Panc1 (cell line): ENCODE data around the gene CDK19. TPM values are rescaled to one million over a fixed set of nuclear protein-coding genes. Genes with fewer than 3 reads are reported as not detected.
A peak's percentile ranks its signal among the peaks of the same experiment; 100 is the strongest.

Source experiments
- ATAC-seq: fragments of 200-7000 bp; cut with Tn5 transposase; 2 replicates; pipeline ENCODE4 v1.9.1; 2020; ENCODE audit warnings: mild to moderate bottlenecking, moderate library complexity
- BruUV-seq: library from RNA; stranded (reverse); fragments of 400-500 nt; replicated peaks from 2 replicates; lab custom pipeline; 2021; lab: Mats Ljungman, UMichigan
- CTCF ChIA-PET: fragments of 300-600 bp; sonication (Branson Sonifier 250); formaldehyde crosslinking; loops from one replicate; lab custom pipeline; 2022; ENCODE audit warnings: antibody characterized with exemption; lab: Charles Lee
- POLR2A ChIA-PET: fragments of 300-600 bp; sonication (Branson Sonifier 250); formaldehyde crosslinking; loops from one replicate; lab custom pipeline; 2022; ENCODE audit warnings: antibody characterized with exemption; lab: Charles Lee
- DNase-seq: peaks from one replicate; pipeline ENCODE4 v3.0.0-alpha.2; 2010; ENCODE audit warnings: low read depth, low spot score
- H3K27ac ChIP-seq: 2 replicates; pipeline ENCODE4 v1.5.1; 2011; ENCODE audit warnings: mild to moderate bottlenecking, low read length, inconsistent platforms
- H3K27me3 ChIP-seq: fragments of 200-500 bp; sonication (Bioruptor generic); 2 replicates; pipeline ENCODE4 v1.6.0; 2014; ENCODE audit warnings: low read length, inconsistent platforms; ENCODE audit not compliant: control insufficient read depth, insufficient read depth
- H3K36me3 ChIP-seq: fragments of 200-500 bp; sonication (Bioruptor generic); 2 replicates; pipeline ENCODE4 v1.5.1; 2014; ENCODE audit warnings: inconsistent platforms, mild to moderate bottlenecking, low read length, moderate library complexity; ENCODE audit not compliant: control insufficient read depth, insufficient read depth
- H3K4me1 ChIP-seq: 2 replicates; pipeline ENCODE4 v1.5.1; 2011; ENCODE audit warnings: inconsistent platforms, mild to moderate bottlenecking, low read length, moderate library complexity; ENCODE audit not compliant: control insufficient read depth, insufficient read depth
- H3K4me3 ChIP-seq, 2 experiments: 2 replicates each; pipeline ENCODE4 v1.5.1; 2011 to 2012; ENCODE audit warnings: low read depth in 2 of 2, low read length in 2 of 2, mild to moderate bottlenecking in 2 of 2, inconsistent platforms in 1 of 2, moderate library complexity in 1 of 2
- H3K9me3 ChIP-seq: fragments of 200-500 bp; sonication (Bioruptor generic); 2 replicates; pipeline ENCODE4 v1.5.1; 2014; ENCODE audit warnings: low read depth, mild to moderate bottlenecking, inconsistent platforms, low read length, moderate library complexity; ENCODE audit not compliant: control insufficient read depth, insufficient read depth
- POLR2AphosphoS5 ChIP-seq: IDR thresholded peaks from 2 replicates; pipeline ENCODE4 v1.6.1; 2012; ENCODE audit warnings: mild to moderate bottlenecking, low read depth, low read length, moderate library complexity
- SIN3A ChIP-seq: IDR thresholded peaks from 2 replicates; pipeline ENCODE4 v1.6.1; 2012; ENCODE audit warnings: low read depth, mild to moderate bottlenecking, low read length, moderate library complexity, borderline replicate concordance; ENCODE audit not compliant: insufficient read depth
- TCF7L2 ChIP-seq: IDR thresholded peaks from 2 replicates; pipeline ENCODE4 v1.6.1; 2011; ENCODE audit warnings: mild to moderate bottlenecking, low read depth, low read length, inconsistent platforms
- in situ Hi-C: cut with HindIII; loops from 2 replicates; pipeline ENCODE4 v1.10.0; 2016; ENCODE audit warnings: low sequenced_read_pairs, low pct_unique_long_range_greater_than_20kb
- intact Hi-C: fragments of 100-400 bp; cut with micrococcal nuclease; formaldehyde crosslinking; loops from one replicate; pipeline ENCODE4 v1.10.0; 2022; ENCODE audit not compliant: unreplicated experiment
- total RNA-seq: library from RNA; stranded (reverse); gene quantifications from one replicate; pipeline ENCODE4 v1.2.1, GENCODE V29; 2021; ENCODE audit not compliant: unreplicated experiment
- TF ChIP-seq, protein P1 (sequence below), 2 experiments: IDR thresholded peaks; 2 replicates each; pipeline ENCODE4 v1.6.1; 2011 to 2012; ENCODE audit warnings: low read depth in 2 of 2, control low read depth in 1 of 2, low read length in 1 of 2, mild to moderate bottlenecking in 1 of 2, moderate library complexity in 1 of 2; ENCODE audit not compliant: insufficient read depth in 1 of 2
- TF ChIP-seq, protein P2 (sequence below): fragments of 450-650 bp; IDR thresholded peaks from 2 replicates; pipeline ENCODE4 v1.5.1; 2017; ENCODE audit warnings: mild to moderate bottlenecking

CDK19 gene
- total RNA-seq, 1 experiment from 2014 or later, result 48.4 TPM

DNA sequence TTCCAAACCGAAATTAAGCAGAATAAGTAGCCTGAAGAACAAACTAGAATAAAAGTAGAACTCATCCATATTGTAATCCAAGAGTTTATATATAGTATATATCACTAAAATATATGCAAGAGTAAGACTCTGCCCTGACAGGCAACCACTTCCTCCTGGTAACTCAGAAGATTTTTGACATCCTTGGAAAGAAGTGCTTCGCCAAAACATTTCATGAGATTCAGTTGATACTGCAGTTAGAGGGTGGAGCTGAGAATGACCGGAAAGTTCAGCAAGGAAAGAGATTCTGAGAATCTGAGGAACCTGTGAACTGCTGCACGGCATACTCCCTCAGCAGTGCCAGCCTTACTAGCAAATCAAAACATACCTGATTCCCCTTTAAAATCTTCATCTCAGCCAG, 79.6 kb downstream of the CDK19 start:
- ChIA-PET CTCF (no interaction called here), POLR2A (interaction anchor here (0.7 kb wide), 1 partner anchor 141 kb away, joined by 6 read pairs; no protein-coding TSS in a partner anchor)
- no peaks in the 10 kb centered on the region for H3K27me3 ChIP-seq
- no peak overlapping the region for H3K27ac ChIP-seq
- no peak for TF ChIP-seq SIN3A
- TF ChIP-seq, protein P1, sequence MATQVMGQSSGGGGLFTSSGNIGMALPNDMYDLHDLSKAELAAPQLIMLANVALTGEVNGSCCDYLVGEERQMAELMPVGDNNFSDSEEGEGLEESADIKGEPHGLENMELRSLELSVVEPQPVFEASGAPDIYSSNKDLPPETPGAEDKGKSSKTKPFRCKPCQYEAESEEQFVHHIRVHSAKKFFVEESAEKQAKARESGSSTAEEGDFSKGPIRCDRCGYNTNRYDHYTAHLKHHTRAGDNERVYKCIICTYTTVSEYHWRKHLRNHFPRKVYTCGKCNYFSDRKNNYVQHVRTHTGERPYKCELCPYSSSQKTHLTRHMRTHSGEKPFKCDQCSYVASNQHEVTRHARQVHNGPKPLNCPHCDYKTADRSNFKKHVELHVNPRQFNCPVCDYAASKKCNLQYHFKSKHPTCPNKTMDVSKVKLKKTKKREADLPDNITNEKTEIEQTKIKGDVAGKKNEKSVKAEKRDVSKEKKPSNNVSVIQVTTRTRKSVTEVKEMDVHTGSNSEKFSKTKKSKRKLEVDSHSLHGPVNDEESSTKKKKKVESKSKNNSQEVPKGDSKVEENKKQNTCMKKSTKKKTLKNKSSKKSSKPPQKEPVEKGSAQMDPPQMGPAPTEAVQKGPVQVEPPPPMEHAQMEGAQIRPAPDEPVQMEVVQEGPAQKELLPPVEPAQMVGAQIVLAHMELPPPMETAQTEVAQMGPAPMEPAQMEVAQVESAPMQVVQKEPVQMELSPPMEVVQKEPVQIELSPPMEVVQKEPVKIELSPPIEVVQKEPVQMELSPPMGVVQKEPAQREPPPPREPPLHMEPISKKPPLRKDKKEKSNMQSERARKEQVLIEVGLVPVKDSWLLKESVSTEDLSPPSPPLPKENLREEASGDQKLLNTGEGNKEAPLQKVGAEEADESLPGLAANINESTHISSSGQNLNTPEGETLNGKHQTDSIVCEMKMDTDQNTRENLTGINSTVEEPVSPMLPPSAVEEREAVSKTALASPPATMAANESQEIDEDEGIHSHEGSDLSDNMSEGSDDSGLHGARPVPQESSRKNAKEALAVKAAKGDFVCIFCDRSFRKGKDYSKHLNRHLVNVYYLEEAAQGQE (IDR thresholded peaks at IDR 0.05; ENCODE audit: insufficient read depth in 1 of 2, low read depth in 2 of 2, low read length in 1 of 2), result no peak
- TF ChIP-seq TCF7L2, result no peak
- TF ChIP-seq, protein P2, sequence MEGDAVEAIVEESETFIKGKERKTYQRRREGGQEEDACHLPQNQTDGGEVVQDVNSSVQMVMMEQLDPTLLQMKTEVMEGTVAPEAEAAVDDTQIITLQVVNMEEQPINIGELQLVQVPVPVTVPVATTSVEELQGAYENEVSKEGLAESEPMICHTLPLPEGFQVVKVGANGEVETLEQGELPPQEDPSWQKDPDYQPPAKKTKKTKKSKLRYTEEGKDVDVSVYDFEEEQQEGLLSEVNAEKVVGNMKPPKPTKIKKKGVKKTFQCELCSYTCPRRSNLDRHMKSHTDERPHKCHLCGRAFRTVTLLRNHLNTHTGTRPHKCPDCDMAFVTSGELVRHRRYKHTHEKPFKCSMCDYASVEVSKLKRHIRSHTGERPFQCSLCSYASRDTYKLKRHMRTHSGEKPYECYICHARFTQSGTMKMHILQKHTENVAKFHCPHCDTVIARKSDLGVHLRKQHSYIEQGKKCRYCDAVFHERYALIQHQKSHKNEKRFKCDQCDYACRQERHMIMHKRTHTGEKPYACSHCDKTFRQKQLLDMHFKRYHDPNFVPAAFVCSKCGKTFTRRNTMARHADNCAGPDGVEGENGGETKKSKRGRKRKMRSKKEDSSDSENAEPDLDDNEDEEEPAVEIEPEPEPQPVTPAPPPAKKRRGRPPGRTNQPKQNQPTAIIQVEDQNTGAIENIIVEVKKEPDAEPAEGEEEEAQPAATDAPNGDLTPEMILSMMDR, result no peak
- TF ChIP-seq POLR2AphosphoS5, result no peak
- no peaks in the 10 kb centered on the region for H3K36me3 ChIP-seq
- no peak overlapping the region for H3K4me3 ChIP-seq
- no peaks in the 10 kb centered on the region for H3K9me3 ChIP-seq
- no peak for DNase-seq
- in situ Hi-C loops (no loop called here), intact Hi-C loops (no loop called here)
- BruUV-seq, result no TSS peak
- no peak for ATAC-seq
- no peaks in the 10 kb centered on the region for H3K4me1 ChIP-seq

DNA sequence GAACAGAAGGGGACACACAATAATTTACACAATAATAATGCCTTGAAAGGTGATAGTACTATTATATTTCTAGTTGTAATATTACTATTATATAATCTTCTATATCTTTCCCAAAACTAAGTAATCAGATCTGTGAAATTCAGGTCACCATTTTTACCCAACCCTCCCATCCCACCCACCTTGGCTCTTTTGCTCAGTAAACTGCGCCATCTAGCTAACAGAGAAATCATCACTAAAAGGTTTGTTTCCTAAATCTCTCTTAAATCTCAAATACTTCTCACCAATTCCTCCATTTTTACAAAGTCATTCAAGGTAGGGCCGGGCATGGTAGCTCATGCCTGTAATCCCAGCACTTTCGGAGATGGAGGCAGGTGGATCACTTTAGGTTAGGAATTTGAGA, 83.4 kb downstream of the CDK19 start:
- Histone ChIP-seq H3K36me3 (no peaks in the 10 kb centered on the region), H3K27me3 (no peaks in the 10 kb centered on the region), H3K4me1 (no peaks in the 10 kb centered on the region), H3K27ac (no peak overlapping the region), H3K4me3 (no peak overlapping the region), H3K9me3 (no peaks in the 10 kb centered on the region)
- no TSS peak for BruUV-seq
- ATAC-seq, result no peak
- POLR2A ChIA-PET, result no interaction called here
- in situ Hi-C loops (no loop called here), intact Hi-C loops (no loop called here)
- TF ChIP-seq, protein P2, result peak; percentile 21; the same call in 1 of the 2 replicates
- TF ChIP-seq, protein P1 (IDR thresholded peaks at IDR 0.05; ENCODE audit: insufficient read depth in 1 of 2, low read depth in 2 of 2, low read length in 1 of 2), result no peak
- TF ChIP-seq TCF7L2, result no peak
- TF ChIP-seq POLR2AphosphoS5, result no peak
- CTCF ChIA-PET, result interaction anchor here (0.6 to 0.7 kb wide), 2 partner anchors 14 to 50 kb away, joined by 3 to 6 read pairs; no protein-coding TSS in a partner anchor
- no peak for DNase-seq
